ENCODE results near the gene NEIL1. TPM values are rescaled to one million over a fixed set of nuclear protein-coding genes. Genes with fewer than 3 reads are reported as not detected.

The NEIL1 gene
- total and polyA plus RNA-seq, 3 donors from 2014 or later = 12.9 to 30.2 (median 19.8) TPM

- Histone ChIP-seq H3K4me1 (no peaks in the 10 kb centered on the region), H3K27ac (no peak overlapping the region), H3K9me3 (no peaks in the 10 kb centered on the region), H3K27me3 (no peaks in the 10 kb centered on the region), H3K36me3 (ENCODE audit: low read depth, missing control alignments) (no peaks in the 10 kb centered on the region), H3K4me3 (no peak overlapping the region)
- intact Hi-C loops (cut with DNase I; ENCODE audit: low total_unique reads) = loop anchor here (10.0 kb wide), 1 partner anchor 263 kb away; the partner anchor contains the start of gene SNUPN
- 93 to 95% methylated on average over 8 to 10 of the region's 10 CpGs for WGBS, 2 donors
- TF ChIP-seq POLR2A (IDR thresholded peaks at IDR 0.05) (no peak), CTCF (IDR thresholded peaks at IDR 0.05) (no peak)
- no peak for DNase-seq
These were observed 14.6 kb downstream of the NEIL1 start for GRCh38 chr15:75361361-75361988.

- no peak overlapping the region for H3K27ac ChIP-seq
- H3K27me3 ChIP-seq = no peaks in the 10 kb centered on the region
- WGBS, 2 donors = 75 to 89% methylated on average over 6 to 13 of the region's 13 CpGs
- no peak for TF ChIP-seq CTCF (IDR thresholded peaks at IDR 0.05)
- TF ChIP-seq POLR2A (IDR thresholded peaks at IDR 0.05) = no peak
- intact Hi-C loops (cut with DNase I; ENCODE audit: low total_unique reads) = loop anchor here (10.0 kb wide), 1 partner anchor 263 kb away; the partner anchor contains the start of gene SNUPN
- H3K36me3 ChIP-seq (ENCODE audit: low read depth, missing control alignments) = no peaks in the 10 kb centered on the region
- no peaks in the 10 kb centered on the region for H3K4me1 ChIP-seq
- H3K4me3 ChIP-seq = no peak overlapping the region
- H3K9me3 ChIP-seq = no peaks in the 10 kb centered on the region
- DNase-seq = no peak
These were observed 15.3 kb downstream of the NEIL1 start for GRCh38 chr15:75361989-75362641.

DNA sequence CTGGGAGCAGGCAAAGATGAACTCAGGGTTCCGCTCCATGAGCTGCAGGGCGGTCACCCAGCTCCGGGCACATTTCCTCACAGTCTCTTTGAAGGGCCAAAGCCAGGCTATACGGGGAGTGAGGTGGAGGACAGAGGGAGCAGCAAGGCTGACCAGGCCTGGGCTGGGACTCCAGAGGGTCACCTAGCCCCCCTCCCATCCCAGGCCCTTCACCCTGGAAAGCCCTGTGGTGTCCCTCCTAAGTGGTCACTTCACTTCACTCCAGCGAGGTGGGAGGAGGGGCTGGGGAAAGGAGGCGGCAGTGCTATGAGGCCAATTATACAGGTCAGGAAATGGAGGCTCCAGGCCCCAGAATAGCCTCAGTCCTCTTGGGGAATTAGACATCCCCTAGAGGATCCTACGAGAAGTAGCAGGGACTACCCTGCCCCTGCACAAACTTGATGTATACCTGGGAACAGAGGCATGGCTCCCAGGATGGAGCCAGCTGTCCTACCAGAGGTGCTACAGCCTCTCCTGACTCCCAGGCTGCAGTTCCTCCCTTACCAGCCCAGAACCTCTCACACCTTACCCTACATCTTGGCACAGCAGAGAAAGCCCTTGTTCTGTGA is 15.9 kb downstream of the NEIL1 start:
- 74 to 76% methylated on average over 3 to 7 of the region's 7 CpGs for WGBS, 2 donors
- Histone ChIP-seq H3K36me3 (ENCODE audit: low read depth, missing control alignments) (no peaks in the 10 kb centered on the region), H3K4me1 (peaks cover 3% of the 10 kb centered on the region), H3K27ac (no peak overlapping the region), H3K9me3 (no peaks in the 10 kb centered on the region), H3K27me3 (no peaks in the 10 kb centered on the region), H3K4me3 (no peak overlapping the region)
- intact Hi-C loops (cut with DNase I; ENCODE audit: low total_unique reads) = loop anchor here (10.0 kb wide), 1 partner anchor 262 kb away; the partner anchor contains the start of gene SNUPN
- no peak for TF ChIP-seq CTCF (IDR thresholded peaks at IDR 0.05)
- TF ChIP-seq POLR2A (IDR thresholded peaks at IDR 0.05) = no peak
- no peak for DNase-seq

DNA sequence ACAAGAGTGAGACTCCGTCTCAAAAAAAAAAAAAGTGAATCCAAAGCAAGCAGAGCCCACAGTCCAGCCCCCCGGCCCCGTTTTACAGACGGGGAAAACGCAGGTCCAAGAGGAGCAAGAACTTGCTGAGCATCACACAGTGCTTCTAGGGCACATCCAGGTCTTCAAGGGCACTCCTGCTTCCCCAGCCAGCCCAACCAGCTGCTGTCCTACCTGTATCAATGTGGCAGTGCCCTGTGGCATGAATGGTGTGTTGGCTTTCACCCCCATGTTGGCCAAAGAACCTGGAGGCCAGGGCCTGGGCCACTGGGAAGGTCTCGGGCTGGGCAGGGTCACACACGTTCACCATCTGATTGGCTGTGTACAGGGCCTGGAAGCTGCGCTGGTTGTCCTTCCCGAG is 16.9 kb downstream of the NEIL1 start:
- Histone ChIP-seq H3K27me3 (no peaks in the 10 kb centered on the region), H3K4me1 (peaks cover 4% of the 10 kb centered on the region), H3K9me3 (no peaks in the 10 kb centered on the region), H3K27ac (no peak overlapping the region), H3K36me3 (ENCODE audit: low read depth, missing control alignments) (no peaks in the 10 kb centered on the region), H3K4me3 (no peak overlapping the region)
- intact Hi-C loops (cut with DNase I; ENCODE audit: low total_unique reads) = loop anchor here (10.0 kb wide), 1 partner anchor 261 kb away; the partner anchor contains the start of gene SNUPN
- TF ChIP-seq POLR2A (IDR thresholded peaks at IDR 0.05) (no peak), CTCF (IDR thresholded peaks at IDR 0.05) (no peak)
- no peak for DNase-seq
- WGBS, 2 donors = 83 to 89% methylated on average over 8 to 9 of the region's 9 CpGs

Data from testis (tissue), 3 donors.